ENCODE results near the gene EHMT1. TPM values are rescaled to one million over a fixed set of nuclear protein-coding genes. Genes with fewer than 3 reads are reported as not detected.

The EHMT1 gene
- total RNA-seq, 4 donors from 2014 or later, result 71.6 to 78.2 (median 74.2) TPM

- Histone ChIP-seq H3K4me1 (peaks cover 30 to 43% (median 37%) of the 10 kb centered on the region in 4 donors), H3K36me3 (peaks cover 0 to 20% (median 8%) of the 10 kb centered on the region in 4 donors), H3K4me3 (no peak overlapping the region), H3K27me3 (no peaks in the 10 kb centered on the region), H3K9me3 (no peaks in the 10 kb centered on the region), H3K27ac (replicated peaks in 1 of 4) (peak overlapping the region in 2 of 4 donors; percentile 33 to 55)
- TF ChIP-seq POLR2A (IDR thresholded peaks at IDR 0.05; ENCODE audit: low read depth), result no peak
- no peak for TF ChIP-seq EP300 (IDR thresholded peaks at IDR 0.05)
- no peak for TF ChIP-seq POLR2AphosphoS5 (IDR thresholded peaks at IDR 0.05)
- no peak for TF ChIP-seq CTCF (IDR thresholded peaks at IDR 0.05)
- intact Hi-C loops (cut with DNase I), result no loop called here
- WGBS, result 38% methylated on average over 9 of the region's 10 CpGs
- DNase-seq (ENCODE audit: extremely low spot score), result no peak
These were observed 55.1 kb downstream of the EHMT1 start for GRCh38 chr9:137673886-137674285.

GRCh38 chr9:137674307-137674975 lies 55.6 kb downstream of the EHMT1 start:
- Histone ChIP-seq H3K9me3 (no peaks in the 10 kb centered on the region), H3K27ac (replicated peaks in 1 of 4) (peak overlapping the region in 3 of 4 donors; percentile 28 to 55 (median 33)), H3K27me3 (no peaks in the 10 kb centered on the region), H3K36me3 (peaks cover 0 to 14% (median 2%) of the 10 kb centered on the region in 4 donors), H3K4me3 (no peak overlapping the region), H3K4me1 (peaks cover 30 to 47% (median 37%) of the 10 kb centered on the region in 4 donors)
- DNase-seq (ENCODE audit: extremely low spot score), result no peak
- intact Hi-C loops (cut with DNase I), result no loop called here
- 64% methylated on average over 14 of the region's 15 CpGs for WGBS
- TF ChIP-seq POLR2AphosphoS5 (IDR thresholded peaks at IDR 0.05) (no peak), POLR2A (IDR thresholded peaks at IDR 0.05; ENCODE audit: low read depth) (no peak), EP300 (IDR thresholded peaks at IDR 0.05) (no peak), CTCF (IDR thresholded peaks at IDR 0.05) (no peak)

GRCh38 chr9:137674976-137675320 lies 56.1 kb downstream of the EHMT1 start:
- 83% methylated on average over 5 of the region's 5 CpGs for WGBS
- no peak for DNase-seq (ENCODE audit: extremely low spot score)
- Histone ChIP-seq H3K4me1 (peaks cover 30 to 50% (median 39%) of the 10 kb centered on the region in 4 donors), H3K4me3 (no peak overlapping the region), H3K36me3 (peaks cover 0 to 10% (median 2%) of the 10 kb centered on the region in 4 donors), H3K9me3 (no peaks in the 10 kb centered on the region), H3K27ac (replicated peaks in 1 of 4) (peak overlapping the region in 1 of 4 donors; percentile 28), H3K27me3 (no peaks in the 10 kb centered on the region)
- TF ChIP-seq POLR2A (IDR thresholded peaks at IDR 0.05; ENCODE audit: low read depth), result no peak
- no peak for TF ChIP-seq EP300 (IDR thresholded peaks at IDR 0.05)
- no peak for TF ChIP-seq POLR2AphosphoS5 (IDR thresholded peaks at IDR 0.05)
- no peak for TF ChIP-seq CTCF (IDR thresholded peaks at IDR 0.05)
- intact Hi-C loops (cut with DNase I), result no loop called here

- Histone ChIP-seq H3K9me3 (no peaks in the 10 kb centered on the region), H3K4me3 (no peak overlapping the region), H3K36me3 (peaks cover 0 to 10% (median 2%) of the 10 kb centered on the region in 4 donors), H3K27me3 (no peaks in the 10 kb centered on the region), H3K27ac (replicated peaks in 1 of 4) (no peak overlapping the region), H3K4me1 (peaks cover 33 to 53% (median 45%) of the 10 kb centered on the region in 4 donors)
- no peak for TF ChIP-seq POLR2A (IDR thresholded peaks at IDR 0.05; ENCODE audit: low read depth)
- TF ChIP-seq POLR2AphosphoS5 (IDR thresholded peaks at IDR 0.05), result no peak
- TF ChIP-seq CTCF (IDR thresholded peaks at IDR 0.05), result no peak
- TF ChIP-seq EP300 (IDR thresholded peaks at IDR 0.05), result no peak
- 93% methylated on average over 12 of the region's 12 CpGs for WGBS
- DNase-seq (ENCODE audit: extremely low spot score), result no peak
- intact Hi-C loops (cut with DNase I), result no loop called here
These were observed 58.2 kb downstream of the EHMT1 start for GRCh38 chr9:137676998-137677397.

Data from esophagus muscularis mucosa (tissue), 4 donors.